Endodermal cell (in vitro differentiated cells): ENCODE data around the gene LRBA. TPM values are rescaled to one million over a fixed set of nuclear protein-coding genes. Genes with fewer than 3 reads are reported as not detected.

Experiments used
- DNase-seq: peaks from one replicate; pipeline ENCODE4 v3.0.0-alpha.2; 2017
- H3K27ac ChIP-seq: 2 replicates; pipeline ENCODE4 v1.5.1; 2013; ENCODE audit warnings: mild to moderate bottlenecking, low read depth, low read length, moderate library complexity
- H3K27me3 ChIP-seq: 2 replicates; pipeline ENCODE4 v1.6.1; 2013; ENCODE audit warnings: mild to moderate bottlenecking, low read length, moderate library complexity; ENCODE audit not compliant: insufficient read depth, control insufficient read depth, poor library complexity, severe bottlenecking
- H3K36me3 ChIP-seq: 2 replicates; pipeline ENCODE4 v1.7.0; 2013; ENCODE audit warnings: mild to moderate bottlenecking, low read length, moderate library complexity; ENCODE audit not compliant: control insufficient read depth, insufficient read depth
- H3K4me1 ChIP-seq: one replicate; pipeline ENCODE4 v1.7.0; 2013; ENCODE audit warnings: low read length; ENCODE audit not compliant: control insufficient read depth, insufficient read depth
- H3K4me3 ChIP-seq: 2 replicates; pipeline ENCODE4 v1.5.1; 2013; ENCODE audit warnings: mild to moderate bottlenecking, low read length, moderate library complexity
- H3K9ac ChIP-seq: 2 replicates; pipeline ENCODE4 v1.6.1; 2013; ENCODE audit warnings: mild to moderate bottlenecking, low read length, moderate library complexity; ENCODE audit not compliant: poor library complexity, severe bottlenecking; ENCODE audit errors: extremely low read depth
- H3K9me3 ChIP-seq: 2 replicates; pipeline ENCODE4 v1.6.1; 2013; ENCODE audit warnings: mild to moderate bottlenecking, low read length, moderate library complexity; ENCODE audit not compliant: control insufficient read depth
- H3K27ac Mint-ChIP-seq: 2 replicates; pipeline ENCODE4 v1.8.0; 2020; ENCODE audit warnings: mixed read lengths
- H3K27me3 Mint-ChIP-seq: 2 replicates; pipeline ENCODE4 v1.8.0; 2021; ENCODE audit warnings: mild to moderate bottlenecking, mixed read lengths; ENCODE audit not compliant: insufficient read depth
- H3K36me3 Mint-ChIP-seq: 2 replicates; pipeline ENCODE4 v1.8.0; 2020; ENCODE audit warnings: low read depth, mixed read lengths
- H3K4me1 Mint-ChIP-seq: 2 replicates; pipeline ENCODE4 v1.8.0; 2020; ENCODE audit warnings: mixed read lengths
- H3K4me3 Mint-ChIP-seq: 2 replicates; pipeline ENCODE4 v1.8.0; 2020; ENCODE audit warnings: mild to moderate bottlenecking, moderate library complexity, mixed read lengths
- H3K9me3 Mint-ChIP-seq: 2 replicates; pipeline ENCODE4 v1.8.0; 2020; ENCODE audit warnings: mild to moderate bottlenecking, mixed read lengths
- WGBS, 2 experiments: methylation state at CpG; one replicate each; pipeline versions ENCODE4 v1.1.5 to v1.1.7; 2013; ENCODE audit warnings: missing lambda C conversion rate in 2 of 2, mixed read lengths in 1 of 2; ENCODE audit not compliant: insufficient coverage in 1 of 2, insufficient read length in 1 of 2; 5-methylcytosine and 5-hydroxymethylcytosine counted together
- total RNA-seq, 2 donors: library from RNA; stranded (reverse); fragmentation: NEBNext Ultra II Directional in 1 of 2; extraction: Animal tissue kit (Norgen Biotek cat#: 25700) in 1 of 2; gene quantifications; 2 replicates in 1 of 2; 3 replicates in 1 of 2; pipeline ENCODE4 v1.2.1, GENCODE V29; 2021
- TF ChIP-seq, protein P1 (sequence below): fragments of 200-600 bp; sonication (generic); conservative IDR thresholded peaks from 2 replicates; pipeline ENCODE4 v1.5.0; 2021; ENCODE audit warnings: antibody characterized with exemption, mild to moderate bottlenecking

LRBA gene
- total RNA-seq, 2 donors from 2014 or later, result 77.3 to 95.9 TPM

DNA sequence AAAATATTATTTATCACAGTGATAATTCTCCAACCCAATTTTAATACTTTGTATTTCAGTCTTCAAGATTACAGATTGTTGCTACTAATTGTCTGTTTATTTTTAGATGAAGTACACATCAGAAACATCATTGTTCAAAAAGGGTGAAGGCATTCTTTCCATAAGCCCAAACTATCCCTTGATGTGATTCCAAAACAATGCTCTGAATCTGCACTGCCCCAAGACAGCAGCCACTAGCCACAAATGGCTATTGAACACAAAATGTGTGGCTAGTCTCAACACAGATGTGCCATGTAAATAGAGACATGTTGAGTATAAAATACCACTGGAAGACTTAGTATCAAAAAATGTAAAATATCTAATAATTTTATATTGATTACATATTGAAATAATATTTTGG is 583.9 kb downstream of the LRBA start:
- no peak overlapping the region for H3K27ac Mint-ChIP-seq
- no peaks in the 10 kb centered on the region for H3K9me3 Mint-ChIP-seq
- Histone ChIP-seq H3K9ac (no peak overlapping the region), H3K9me3 (no peaks in the 10 kb centered on the region), H3K36me3 (peaks cover 11% of the 10 kb centered on the region), H3K27me3 (no peaks in the 10 kb centered on the region), H3K27ac (no peak overlapping the region), H3K4me1 (no peaks in the 10 kb centered on the region), H3K4me3 (no peak overlapping the region)
- H3K4me1 Mint-ChIP-seq, result no peaks in the 10 kb centered on the region
- H3K4me3 Mint-ChIP-seq, result no peak overlapping the region
- H3K27me3 Mint-ChIP-seq, result no peaks in the 10 kb centered on the region
- no peak for DNase-seq
- H3K36me3 Mint-ChIP-seq, result peaks cover 12% of the 10 kb centered on the region
- TF ChIP-seq, protein P1, sequence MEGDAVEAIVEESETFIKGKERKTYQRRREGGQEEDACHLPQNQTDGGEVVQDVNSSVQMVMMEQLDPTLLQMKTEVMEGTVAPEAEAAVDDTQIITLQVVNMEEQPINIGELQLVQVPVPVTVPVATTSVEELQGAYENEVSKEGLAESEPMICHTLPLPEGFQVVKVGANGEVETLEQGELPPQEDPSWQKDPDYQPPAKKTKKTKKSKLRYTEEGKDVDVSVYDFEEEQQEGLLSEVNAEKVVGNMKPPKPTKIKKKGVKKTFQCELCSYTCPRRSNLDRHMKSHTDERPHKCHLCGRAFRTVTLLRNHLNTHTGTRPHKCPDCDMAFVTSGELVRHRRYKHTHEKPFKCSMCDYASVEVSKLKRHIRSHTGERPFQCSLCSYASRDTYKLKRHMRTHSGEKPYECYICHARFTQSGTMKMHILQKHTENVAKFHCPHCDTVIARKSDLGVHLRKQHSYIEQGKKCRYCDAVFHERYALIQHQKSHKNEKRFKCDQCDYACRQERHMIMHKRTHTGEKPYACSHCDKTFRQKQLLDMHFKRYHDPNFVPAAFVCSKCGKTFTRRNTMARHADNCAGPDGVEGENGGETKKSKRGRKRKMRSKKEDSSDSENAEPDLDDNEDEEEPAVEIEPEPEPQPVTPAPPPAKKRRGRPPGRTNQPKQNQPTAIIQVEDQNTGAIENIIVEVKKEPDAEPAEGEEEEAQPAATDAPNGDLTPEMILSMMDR, result no peak

DNA sequence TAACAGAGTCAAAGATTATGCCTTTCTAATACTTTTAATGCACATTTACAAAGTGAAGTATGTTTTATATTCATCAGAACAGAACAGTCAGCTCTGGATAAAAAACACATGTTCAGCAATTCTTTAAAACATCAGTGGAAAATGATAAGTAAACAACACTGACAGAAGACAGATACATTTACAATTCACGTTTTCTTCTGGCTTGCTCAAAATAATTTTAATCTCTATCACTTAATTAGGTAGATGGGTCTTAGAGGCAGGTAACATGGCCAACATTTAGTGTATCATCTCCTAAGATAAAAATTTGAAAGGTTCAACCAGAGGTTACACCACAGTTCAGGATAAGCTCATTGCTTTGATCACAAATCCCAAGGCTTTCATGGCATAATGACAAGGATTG is 589.9 kb downstream of the LRBA start:
- peaks cover 8% of the 10 kb centered on the region for H3K36me3 Mint-ChIP-seq
- no peak overlapping the region for H3K9ac ChIP-seq
- no peaks in the 10 kb centered on the region for H3K4me1 Mint-ChIP-seq
- no peak overlapping the region for H3K4me3 Mint-ChIP-seq
- no peak overlapping the region for H3K27ac Mint-ChIP-seq
- H3K36me3 ChIP-seq, result no peaks in the 10 kb centered on the region
- no peaks in the 10 kb centered on the region for H3K9me3 Mint-ChIP-seq
- H3K4me1 ChIP-seq, result no peaks in the 10 kb centered on the region
- H3K4me3 ChIP-seq, result no peak overlapping the region
- no peaks in the 10 kb centered on the region for H3K27me3 ChIP-seq
- no peaks in the 10 kb centered on the region for H3K9me3 ChIP-seq
- no peaks in the 10 kb centered on the region for H3K27me3 Mint-ChIP-seq
- H3K27ac ChIP-seq, result no peak overlapping the region
- 100% methylated on average over 1 of the region's 1 CpG; no CpG with 5 or more reads in 1 of the 2 experiments for WGBS, 2 experiments
- no peak for DNase-seq
- TF ChIP-seq, protein P1, result no peak

DNA sequence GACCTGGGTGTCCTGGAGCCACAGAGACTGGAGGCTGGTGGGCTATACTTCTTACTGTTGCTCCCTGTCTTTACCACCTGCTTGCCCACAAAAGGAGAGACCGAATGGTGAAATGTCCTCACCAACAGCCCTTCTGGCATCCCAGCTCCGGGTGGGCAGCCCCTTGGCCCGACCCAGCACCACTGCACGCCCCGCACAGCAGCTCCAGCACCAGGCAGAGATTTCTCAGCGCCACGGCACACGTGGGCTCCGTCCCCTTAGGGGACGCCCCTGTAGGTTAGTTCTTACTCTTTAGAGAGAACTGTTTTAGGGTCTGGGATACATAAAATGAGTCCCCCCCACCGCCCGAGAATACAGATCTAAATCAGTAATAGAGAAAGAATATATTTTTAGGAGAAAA is 591.6 kb downstream of the LRBA start:
- no peak overlapping the region for H3K4me3 Mint-ChIP-seq
- Histone ChIP-seq H3K9ac (no peak overlapping the region), H3K4me1 (no peaks in the 10 kb centered on the region), H3K27ac (no peak overlapping the region), H3K36me3 (no peaks in the 10 kb centered on the region), H3K27me3 (no peaks in the 10 kb centered on the region), H3K9me3 (no peaks in the 10 kb centered on the region), H3K4me3 (no peak overlapping the region)
- no peaks in the 10 kb centered on the region for H3K9me3 Mint-ChIP-seq
- WGBS, 2 experiments, result 93 to 95% methylated on average over 9 to 12 of the region's 12 CpGs
- TF ChIP-seq, protein P1, result no peak
- no peaks in the 10 kb centered on the region for H3K4me1 Mint-ChIP-seq
- H3K36me3 Mint-ChIP-seq, result peaks cover 8% of the 10 kb centered on the region
- no peak for DNase-seq
- H3K27me3 Mint-ChIP-seq, result no peaks in the 10 kb centered on the region
- no peak overlapping the region for H3K27ac Mint-ChIP-seq
